Measurements from ENCODE around the gene BLOC1S4. TPM values are rescaled to one million over a fixed set of nuclear protein-coding genes. Genes with fewer than 3 reads are reported as not detected.
"Not testable (repeated sequence)": the region's sequence is repeated elsewhere in the genome, so short reads cannot be mapped to it uniquely, and the experiment has no call there.

Gene BLOC1S4
- total RNA-seq = 20.7 and 21.0 TPM in 2 replicates

- no peak for DNase-seq (ENCODE audit: extremely low read depth, low read depth, low spot score)
Observed at GRCh38 chr4:6716018-6716911, at the start of gene BLOC1S4. Gene BLOC1S4 (plus strand): TSS chr4:6716174. CDS start chr4:6716210, 36 bp downstream.

DNA sequence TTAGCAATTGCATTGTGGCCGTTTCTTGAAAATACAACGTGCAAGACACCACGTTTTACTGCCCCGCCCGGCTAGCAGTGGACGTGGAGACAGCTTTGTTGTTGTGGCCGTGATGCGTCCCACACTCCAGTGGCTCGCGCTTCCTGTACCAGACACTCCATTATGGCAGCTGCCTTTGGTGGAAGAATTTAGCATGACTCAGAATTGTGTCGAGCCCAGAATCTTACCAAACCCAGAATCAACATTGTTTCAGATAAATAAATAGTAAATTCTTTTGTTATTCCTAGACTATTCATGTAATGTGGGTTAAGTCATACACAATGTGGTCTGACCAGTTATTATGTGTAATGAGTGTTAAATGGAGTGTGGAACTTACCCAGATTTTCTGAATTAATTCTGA, 47.6 kb upstream of the BLOC1S4 start:
- DNase-seq (ENCODE audit: extremely low read depth, low read depth, low spot score) = no peak

GRCh38 chr4:6671648-6672047, 44.3 kb upstream of the BLOC1S4 start:
- DNase-seq (ENCODE audit: extremely low read depth, low read depth, low spot score) = no peak

- no peak for DNase-seq (ENCODE audit: extremely low read depth, low read depth, low spot score)
Observed at GRCh38 chr4:6672131-6672530, 43.8 kb upstream of the BLOC1S4 start.

GRCh38 chr4:6672541-6673190, 43.3 kb upstream of the BLOC1S4 start:
- not testable (repeated sequence) for DNase-seq (ENCODE audit: extremely low read depth, low read depth, low spot score)

- not testable (repeated sequence) for DNase-seq (ENCODE audit: extremely low read depth, low read depth, low spot score)
Observed at GRCh38 chr4:6673191-6673659, 42.7 kb upstream of the BLOC1S4 start.

GRCh38 chr4:6673660-6674499, 42.1 kb upstream of the BLOC1S4 start:
- peak; percentile 56 for DNase-seq (ENCODE audit: extremely low read depth, low read depth, low spot score)

DNA sequence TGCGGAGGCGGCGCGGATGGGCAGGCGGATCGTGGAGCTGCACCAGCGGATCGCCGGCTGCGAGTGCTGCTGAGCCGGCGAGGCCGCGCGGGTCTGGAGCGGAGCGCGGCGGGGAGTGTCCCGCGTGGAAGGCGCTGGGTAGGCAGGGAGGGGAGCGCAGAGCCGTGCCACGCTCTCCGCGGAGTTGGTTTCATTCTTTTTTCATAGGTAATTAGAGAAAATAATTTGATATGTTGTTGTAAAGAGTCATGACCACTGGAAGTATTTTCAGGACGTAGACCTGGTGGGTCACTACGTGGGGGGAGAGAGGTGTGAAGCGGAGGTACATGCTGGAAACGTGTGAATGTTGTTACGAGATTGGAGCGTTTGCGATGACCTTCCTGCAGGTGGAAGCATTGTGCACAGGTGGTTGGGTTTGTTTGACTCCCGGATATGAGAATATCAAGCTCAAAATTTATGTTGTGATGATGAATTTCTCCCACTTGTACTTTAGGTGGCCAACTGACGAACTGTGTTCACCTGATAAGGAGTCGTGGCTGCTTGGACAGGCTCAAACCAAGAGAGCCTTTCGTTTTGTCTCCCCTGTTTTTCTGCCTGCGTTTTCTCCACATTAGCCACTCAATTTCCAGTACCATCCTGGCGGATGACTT, 41.3 kb upstream of the BLOC1S4 start:
- no peak for DNase-seq (ENCODE audit: extremely low read depth, low read depth, low spot score)

DNA sequence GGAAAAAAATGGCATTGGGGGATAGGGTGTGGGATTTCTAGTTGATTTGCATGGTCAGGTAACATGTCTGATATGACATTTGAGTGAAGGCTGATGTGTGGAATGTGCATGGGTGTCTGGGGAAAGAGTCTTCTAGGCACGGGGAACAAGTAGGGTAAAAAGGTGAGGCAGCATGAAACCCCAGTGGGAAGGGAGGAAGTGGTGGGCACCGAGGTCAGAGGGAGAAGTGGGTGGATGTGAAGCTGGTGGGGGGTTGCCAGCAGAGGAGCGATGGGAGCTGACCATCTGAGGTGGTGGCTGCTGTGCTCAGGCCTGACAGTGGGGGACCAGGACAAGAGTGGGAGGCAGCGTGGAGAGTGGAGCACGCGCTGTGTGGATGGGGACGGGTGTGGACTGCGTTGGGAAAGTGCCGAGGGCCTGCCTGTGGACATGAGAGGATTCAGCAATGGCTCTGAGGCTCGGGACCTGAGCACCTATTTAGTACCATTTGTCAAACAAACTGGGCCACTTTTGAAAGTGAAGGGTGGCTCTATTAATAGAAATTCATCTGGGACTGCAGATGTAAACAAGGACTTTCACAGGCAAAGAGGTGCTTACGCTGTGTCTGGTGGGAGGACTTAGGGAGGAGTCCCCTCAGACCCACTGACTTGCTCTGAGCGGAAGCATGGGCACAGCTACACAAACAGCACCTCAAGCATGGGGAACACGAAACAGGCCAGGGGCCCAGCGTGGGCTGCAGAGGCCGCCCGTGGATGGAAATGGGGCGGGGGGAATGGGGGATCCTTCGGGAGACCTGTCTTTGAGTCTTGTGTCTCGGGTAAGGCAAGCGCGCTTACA, 39.0 kb upstream of the BLOC1S4 start:
- DNase-seq (ENCODE audit: extremely low read depth, low read depth, low spot score) = no peak

DNA sequence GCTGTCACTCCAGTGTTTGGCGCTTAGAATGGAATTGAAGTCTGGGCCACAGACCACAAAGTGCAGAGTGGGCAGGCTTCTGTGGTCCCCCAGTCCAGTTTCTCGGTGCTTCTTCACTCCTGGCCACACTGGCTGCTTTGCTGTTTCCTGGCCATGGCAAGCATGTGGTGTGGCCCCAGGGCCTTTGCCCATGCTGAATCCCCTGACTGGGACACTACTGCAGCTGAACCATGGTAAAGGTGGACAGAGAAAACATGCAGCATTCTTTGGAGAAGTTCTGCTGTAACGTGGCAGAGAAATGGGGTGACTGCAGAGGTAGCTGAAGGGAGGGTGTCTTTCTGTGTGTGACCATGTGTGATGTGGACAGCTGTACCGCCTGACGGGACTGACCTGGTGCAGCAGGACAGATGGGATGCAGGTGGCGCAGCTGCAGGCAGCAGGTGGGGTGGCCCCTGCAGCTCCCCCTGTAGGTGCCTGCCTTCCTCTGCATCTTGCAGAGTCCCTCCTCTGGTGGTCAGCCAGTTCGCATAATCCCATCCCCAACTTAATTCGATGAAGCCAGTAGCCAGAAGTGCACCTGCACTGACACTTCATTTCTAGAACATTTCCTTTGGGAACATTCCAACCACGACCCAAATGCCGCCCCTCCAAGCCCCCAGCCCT, 35.5 kb upstream of the BLOC1S4 start:
- DNase-seq (ENCODE audit: extremely low read depth, low read depth, low spot score) = no peak

GRCh38 chr4:6681191-6681590, 34.8 kb upstream of the BLOC1S4 start:
- no peak for DNase-seq (ENCODE audit: extremely low read depth, low read depth, low spot score)

- no peak for DNase-seq (ENCODE audit: extremely low read depth, low read depth, low spot score)
Observed at GRCh38 chr4:6682862-6683590, 32.9 kb upstream of the BLOC1S4 start.

GRCh38 chr4:6684656-6685055, 31.3 kb upstream of the BLOC1S4 start:
- DNase-seq (ENCODE audit: extremely low read depth, low read depth, low spot score) = no peak

DNA sequence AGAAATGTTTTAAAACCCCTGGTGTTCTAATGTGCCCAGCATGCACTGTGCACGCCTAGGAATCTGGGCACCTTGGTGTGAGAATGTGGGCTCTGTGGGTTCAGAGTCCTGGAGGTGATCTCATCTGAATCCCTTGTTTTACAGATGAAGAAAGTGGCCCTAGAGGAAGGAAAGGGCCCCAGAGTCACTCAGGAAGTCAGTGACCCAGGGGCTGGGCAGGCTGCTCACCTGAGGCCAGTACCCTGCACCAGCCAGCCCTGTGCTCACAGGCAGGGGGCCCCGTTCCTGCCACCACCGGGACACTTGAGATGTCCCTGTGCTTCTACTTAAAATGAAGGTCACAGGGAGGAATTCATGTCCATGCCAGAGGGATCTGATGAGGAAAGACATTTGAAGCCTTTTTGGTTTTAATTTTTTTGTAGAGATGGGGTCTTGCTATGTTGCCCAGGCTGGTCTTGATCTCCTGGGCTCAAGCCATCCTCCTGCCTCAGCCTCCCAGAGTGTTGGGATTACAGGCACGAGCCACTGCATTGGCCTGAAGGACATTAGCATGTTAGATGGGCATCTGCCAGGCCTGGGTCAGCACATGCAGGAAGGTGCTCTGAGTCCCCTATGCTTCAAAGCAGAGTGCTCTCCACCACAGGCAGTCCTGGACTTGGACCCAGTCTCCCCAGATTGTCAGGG, 29.7 kb upstream of the BLOC1S4 start:
- DNase-seq (ENCODE audit: extremely low read depth, low read depth, low spot score) = no peak

DNA sequence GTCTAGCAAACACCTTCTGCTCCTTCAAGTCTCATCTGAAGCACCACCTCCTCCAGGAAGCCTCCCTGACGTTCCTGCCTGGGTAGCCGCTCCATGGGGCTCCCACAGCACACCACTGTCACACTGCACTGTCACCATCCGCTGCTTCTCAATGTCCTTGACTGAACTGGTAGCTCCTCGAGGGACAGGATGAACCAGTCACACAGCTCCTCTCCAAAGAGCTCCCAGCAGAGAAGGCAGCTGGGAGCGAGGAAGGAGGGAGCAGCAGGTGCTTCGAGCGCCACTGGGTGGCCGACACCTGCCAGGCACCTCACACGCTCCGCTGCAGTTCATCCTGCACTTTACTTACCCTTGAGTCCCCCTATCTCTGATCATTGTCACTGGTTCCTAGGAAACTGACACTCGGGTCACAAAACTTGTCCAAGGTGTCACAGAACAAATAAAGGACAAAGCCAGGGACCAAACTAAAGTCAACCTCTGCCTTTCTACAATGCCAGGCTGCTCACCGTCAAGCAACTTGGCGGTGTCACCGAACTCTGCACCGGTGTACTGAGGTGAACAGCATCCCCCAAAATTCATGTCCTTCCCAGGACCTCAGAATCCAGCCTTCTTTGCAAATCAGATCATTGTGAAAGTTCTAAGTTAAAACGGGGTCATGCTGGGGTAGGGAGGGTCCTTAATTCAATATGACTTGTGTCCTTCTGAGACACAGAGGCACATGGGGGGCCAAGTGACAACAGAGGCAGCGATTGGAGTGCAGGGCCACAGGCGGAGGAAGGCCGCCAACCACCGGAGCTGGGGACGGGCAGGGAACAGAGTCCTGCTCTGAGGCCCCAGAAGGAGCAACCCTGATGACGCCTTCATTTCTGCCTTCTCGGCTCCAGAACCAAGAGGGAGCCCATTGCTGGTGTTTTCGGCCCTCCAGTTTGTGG, 27.8 kb upstream of the BLOC1S4 start:
- no peak for DNase-seq (ENCODE audit: extremely low read depth, low read depth, low spot score)

GRCh38 chr4:6688879-6689505, 27.0 kb upstream of the BLOC1S4 start:
- DNase-seq (ENCODE audit: extremely low read depth, low read depth, low spot score) = no peak

All from glomerular endothelial cell (primary cell).